IPS-18a (cell line): ENCODE data around the gene SLC38A2.

Experiments used
- H3K27ac ChIP-seq: one replicate; pipeline ENCODE4 v1.5.1; 2013; ENCODE audit warnings: low read length
- H3K27me3 ChIP-seq: one replicate; pipeline ENCODE4 v1.6.1; 2013; ENCODE audit warnings: mild to moderate bottlenecking, low read length; ENCODE audit not compliant: control insufficient read depth, insufficient read depth
- H3K36me3 ChIP-seq: one replicate; pipeline ENCODE4 v1.6.1; 2013; ENCODE audit warnings: low read depth, low read length; ENCODE audit not compliant: control insufficient read depth
- H3K4me1 ChIP-seq: one replicate; pipeline ENCODE4 v1.6.1; 2013; ENCODE audit warnings: low read depth, low read length; ENCODE audit not compliant: control insufficient read depth
- H3K4me3 ChIP-seq: one replicate; pipeline ENCODE4 v1.5.1; 2013; ENCODE audit warnings: low read length
- H3K9ac ChIP-seq: one replicate; pipeline ENCODE4 v1.6.1; 2013; ENCODE audit warnings: mild to moderate bottlenecking, low read length, moderate library complexity
- H3K9me3 ChIP-seq: one replicate; pipeline ENCODE4 v1.6.1; 2013; ENCODE audit warnings: low read depth, low read length; ENCODE audit not compliant: control insufficient read depth

Gene SLC38A2

GRCh38 chr12:46383654-46384450, 11.3 kb upstream of the SLC38A2 start:
- Histone ChIP-seq H3K36me3 (peaks cover 3% of the 10 kb centered on the region), H3K4me3 (peak overlapping the region; percentile 81), H3K4me1 (peaks cover 52% of the 10 kb centered on the region), H3K27me3 (no peaks in the 10 kb centered on the region), H3K27ac (peak overlapping the region; percentile 41), H3K9ac (peak overlapping the region; percentile 88), H3K9me3 (no peaks in the 10 kb centered on the region)

- peaks cover 56% of the 10 kb centered on the region for H3K4me1 ChIP-seq
These were observed 10.5 kb upstream of the SLC38A2 start for GRCh38 chr12:46382964-46383653.

GRCh38 chr12:46382408-46382963, 9.9 kb upstream of the SLC38A2 start:
- no peaks in the 10 kb centered on the region for H3K9me3 ChIP-seq
- no peaks in the 10 kb centered on the region for H3K36me3 ChIP-seq
- H3K4me3 ChIP-seq, result peak overlapping the region; percentile 81
- H3K27me3 ChIP-seq, result no peaks in the 10 kb centered on the region
- H3K4me1 ChIP-seq, result peaks cover 56% of the 10 kb centered on the region
- H3K9ac ChIP-seq, result peak overlapping the region; percentile 88
- H3K27ac ChIP-seq, result peak overlapping the region; percentile 97

More at GRCh38 chr12:46382964-46383653, 10.5 kb upstream of the SLC38A2 start:
- Histone ChIP-seq H3K4me3 (peak overlapping the region; percentile 81), H3K9ac (peak overlapping the region; percentile 88), H3K9me3 (no peaks in the 10 kb centered on the region), H3K27ac (peak overlapping the region; percentile 97), H3K36me3 (no peaks in the 10 kb centered on the region), H3K27me3 (no peaks in the 10 kb centered on the region)

- Histone ChIP-seq H3K4me1 (peaks cover 41% of the 10 kb centered on the region), H3K9ac (no peak overlapping the region), H3K4me3 (no peak overlapping the region), H3K36me3 (no peaks in the 10 kb centered on the region), H3K27ac (no peak overlapping the region), H3K9me3 (no peaks in the 10 kb centered on the region), H3K27me3 (no peaks in the 10 kb centered on the region)
These were observed 8.3 kb upstream of the SLC38A2 start for GRCh38 chr12:46380881-46381280.

GRCh38 chr12:46380022-46380796, 7.6 kb upstream of the SLC38A2 start:
- Histone ChIP-seq H3K27ac (no peak overlapping the region), H3K9ac (no peak overlapping the region), H3K4me3 (no peak overlapping the region), H3K36me3 (no peaks in the 10 kb centered on the region), H3K9me3 (no peaks in the 10 kb centered on the region), H3K4me1 (peaks cover 34% of the 10 kb centered on the region), H3K27me3 (no peaks in the 10 kb centered on the region)

GRCh38 chr12:46379352-46379751, 6.8 kb upstream of the SLC38A2 start:
- Histone ChIP-seq H3K4me3 (no peak overlapping the region), H3K27me3 (peaks cover 6% of the 10 kb centered on the region), H3K4me1 (peaks cover 28% of the 10 kb centered on the region), H3K36me3 (no peaks in the 10 kb centered on the region), H3K9me3 (no peaks in the 10 kb centered on the region), H3K9ac (no peak overlapping the region), H3K27ac (no peak overlapping the region)

- Histone ChIP-seq H3K4me1 (peaks cover 34% of the 10 kb centered on the region), H3K9ac (no peak overlapping the region), H3K27ac (no peak overlapping the region), H3K4me3 (no peak overlapping the region), H3K36me3 (no peaks in the 10 kb centered on the region), H3K27me3 (peaks cover 13% of the 10 kb centered on the region), H3K9me3 (no peaks in the 10 kb centered on the region)
These were observed 6.0 kb upstream of the SLC38A2 start for GRCh38 chr12:46378530-46378929.

GRCh38 chr12:46377678-46378077, 5.1 kb upstream of the SLC38A2 start:
- Histone ChIP-seq H3K36me3 (no peaks in the 10 kb centered on the region), H3K4me3 (no peak overlapping the region), H3K9me3 (no peaks in the 10 kb centered on the region), H3K9ac (no peak overlapping the region), H3K27me3 (peaks cover 13% of the 10 kb centered on the region), H3K4me1 (peaks cover 32% of the 10 kb centered on the region), H3K27ac (no peak overlapping the region)

GRCh38 chr12:46376579-46376978, 4.0 kb upstream of the SLC38A2 start:
- no peaks in the 10 kb centered on the region for H3K36me3 ChIP-seq
- no peak overlapping the region for H3K27ac ChIP-seq
- no peak overlapping the region for H3K4me3 ChIP-seq
- H3K9ac ChIP-seq, result no peak overlapping the region
- H3K4me1 ChIP-seq, result peaks cover 22% of the 10 kb centered on the region
- peaks cover 13% of the 10 kb centered on the region for H3K27me3 ChIP-seq
- H3K9me3 ChIP-seq, result no peaks in the 10 kb centered on the region

- Histone ChIP-seq H3K9ac (no peak overlapping the region), H3K27me3 (peaks cover 13% of the 10 kb centered on the region), H3K4me3 (no peak overlapping the region), H3K9me3 (no peaks in the 10 kb centered on the region), H3K4me1 (peaks cover 29% of the 10 kb centered on the region), H3K27ac (no peak overlapping the region), H3K36me3 (peaks cover 14% of the 10 kb centered on the region)
These were observed 2.1 kb upstream of the SLC38A2 start for GRCh38 chr12:46374711-46375110.

- no peak overlapping the region for H3K9ac ChIP-seq
- H3K4me3 ChIP-seq, result peak overlapping the region; percentile 97
- no peaks in the 10 kb centered on the region for H3K9me3 ChIP-seq
- peaks cover 13% of the 10 kb centered on the region for H3K27me3 ChIP-seq
- H3K36me3 ChIP-seq, result peaks cover 19% of the 10 kb centered on the region
- H3K27ac ChIP-seq, result no peak overlapping the region
- peaks cover 33% of the 10 kb centered on the region for H3K4me1 ChIP-seq
These were observed 1.7 kb upstream of the SLC38A2 start for GRCh38 chr12:46374310-46374709.
